ENCODE data around the gene COL8A2.
A peak's percentile ranks its signal among the peaks of the same experiment; 100 is the strongest.

The COL8A2 gene

GRCh38 chr1:36088577-36089392 lies 36.2 kb downstream of the COL8A2 start, which contains the start of gene ADPRS:
ADPRS (plus strand) TSS chr1:36088892; CDS start chr1:36088905, 13 bp downstream.
- DNase-seq, result peak; percentile 38 to 85

- no peak for DNase-seq
Observed at GRCh38 chr1:36088265-36088576, 36.8 kb downstream of the COL8A2 start.

- no peak for DNase-seq
Observed at GRCh38 chr1:36087233-36088123, 37.5 kb downstream of the COL8A2 start.

GRCh38 chr1:36086529-36087232 lies 38.3 kb downstream of the COL8A2 start:
- no peak for DNase-seq

- DNase-seq, result no peak
Observed at GRCh38 chr1:36085686-36086526, 39.1 kb downstream of the COL8A2 start.

GRCh38 chr1:36085126-36085525 lies 39.9 kb downstream of the COL8A2 start:
- no peak for DNase-seq

- DNase-seq, result no peak
Observed at GRCh38 chr1:36084497-36085115, 40.4 kb downstream of the COL8A2 start.

- DNase-seq, result no peak
Observed at GRCh38 chr1:36083635-36084496, 41.2 kb downstream of the COL8A2 start, which contains the start of gene TEKT2. TEKT2 (plus strand) TSS chr1:36084094; CDS start chr1:36084922, 828 bp downstream.

- DNase-seq, result no peak
Observed at GRCh38 chr1:36083219-36083618, 41.8 kb downstream of the COL8A2 start.

GRCh38 chr1:36081926-36082485 lies 43.0 kb downstream of the COL8A2 start:
- DNase-seq, result no peak

GRCh38 chr1:36080801-36081200 lies 44.2 kb downstream of the COL8A2 start:
- DNase-seq, result no peak

GRCh38 chr1:36080236-36080635 lies 44.8 kb downstream of the COL8A2 start:
- no peak for DNase-seq

GRCh38 chr1:36076979-36077573 lies 47.9 kb downstream of the COL8A2 start:
- no peak for DNase-seq

- no peak for DNase-seq
Observed at GRCh38 chr1:36070349-36070748, 54.7 kb downstream of the COL8A2 start.

- DNase-seq, result no peak
Observed at GRCh38 chr1:36068866-36069265, 56.2 kb downstream of the COL8A2 start.

- DNase-seq, result no peak
Observed at GRCh38 chr1:36067871-36068270, 57.2 kb downstream of the COL8A2 start.

- no peak for DNase-seq
Observed at GRCh38 chr1:36062315-36062714, 62.7 kb downstream of the COL8A2 start.

- no peak for DNase-seq
Observed at GRCh38 chr1:36055706-36056105, 69.3 kb downstream of the COL8A2 start.

GRCh38 chr1:36053978-36054377 lies 71.0 kb downstream of the COL8A2 start:
- DNase-seq, result no peak

- no peak for DNase-seq
Observed at GRCh38 chr1:36051821-36052220, 73.2 kb downstream of the COL8A2 start.
